Cerebellar nuclear complex (tissue), 1 donor: Measurements from ENCODE around the gene GIT2.
"Not testable (repeated sequence)": the region's sequence is repeated elsewhere in the genome, so short reads cannot be mapped to it uniquely, and the experiment has no call there.

Experiments used
- DNase-seq, 2 experiments: peaks; one replicate each; lab custom pipeline; 2025; lab: John Stamatoyannopoulos, UW

GIT2 gene, protein sequence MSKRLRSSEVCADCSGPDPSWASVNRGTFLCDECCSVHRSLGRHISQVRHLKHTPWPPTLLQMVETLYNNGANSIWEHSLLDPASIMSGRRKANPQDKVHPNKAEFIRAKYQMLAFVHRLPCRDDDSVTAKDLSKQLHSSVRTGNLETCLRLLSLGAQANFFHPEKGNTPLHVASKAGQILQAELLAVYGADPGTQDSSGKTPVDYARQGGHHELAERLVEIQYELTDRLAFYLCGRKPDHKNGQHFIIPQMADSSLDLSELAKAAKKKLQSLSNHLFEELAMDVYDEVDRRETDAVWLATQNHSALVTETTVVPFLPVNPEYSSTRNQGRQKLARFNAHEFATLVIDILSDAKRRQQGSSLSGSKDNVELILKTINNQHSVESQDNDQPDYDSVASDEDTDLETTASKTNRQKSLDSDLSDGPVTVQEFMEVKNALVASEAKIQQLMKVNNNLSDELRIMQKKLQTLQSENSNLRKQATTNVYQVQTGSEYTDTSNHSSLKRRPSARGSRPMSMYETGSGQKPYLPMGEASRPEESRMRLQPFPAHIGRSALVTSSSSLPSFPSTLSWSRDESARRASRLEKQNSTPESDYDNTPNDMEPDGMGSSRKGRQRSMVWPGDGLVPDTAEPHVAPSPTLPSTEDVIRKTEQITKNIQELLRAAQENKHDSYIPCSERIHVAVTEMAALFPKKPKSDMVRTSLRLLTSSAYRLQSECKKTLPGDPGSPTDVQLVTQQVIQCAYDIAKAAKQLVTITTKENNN

DNA sequence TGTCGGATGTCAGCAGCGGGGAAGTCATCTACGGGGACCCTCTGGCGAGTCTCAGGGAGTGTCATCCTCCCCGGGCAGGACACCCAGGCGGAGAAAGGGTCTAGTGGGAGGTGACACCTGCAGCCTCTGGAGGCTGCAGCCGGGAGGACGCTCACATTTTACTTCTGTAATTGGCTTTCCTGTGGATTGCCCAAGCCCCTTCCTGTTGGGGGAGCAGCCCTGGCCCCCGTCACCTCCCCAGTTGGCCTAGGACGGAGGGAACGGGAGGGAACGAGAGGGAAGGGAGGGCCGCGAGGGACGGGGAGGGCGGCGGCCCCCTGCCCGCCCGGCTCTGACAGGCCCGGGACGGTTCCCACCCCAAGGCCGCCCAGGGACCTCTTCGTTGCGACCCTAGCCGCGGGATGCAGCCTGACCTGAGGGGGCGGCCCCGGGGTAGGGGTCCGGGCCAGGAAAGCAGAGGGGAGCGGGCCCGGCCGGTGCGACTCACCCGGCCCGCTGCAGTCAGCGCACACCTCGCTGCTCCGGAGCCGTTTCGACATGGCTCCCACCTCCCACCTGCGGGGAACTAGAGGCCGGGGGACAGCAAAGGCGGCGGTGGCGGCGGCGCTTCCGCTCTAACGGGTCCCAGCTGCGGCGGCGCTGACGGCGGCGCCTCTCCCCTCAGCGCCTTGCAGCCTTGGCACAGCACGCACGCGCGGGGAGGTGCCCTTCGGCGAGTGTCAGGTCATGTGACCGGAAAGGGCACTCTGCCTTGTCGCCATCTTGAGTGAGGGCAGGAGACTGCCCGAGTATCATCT is at the start of gene GIT2:
TSS of gene GIT2 (minus strand) at position 683 of the 797 bp plus-strand sequence. CDS start at position 539, 144 bp downstream.
- DNase-seq, result peak; percentile 36 to 76

DNA sequence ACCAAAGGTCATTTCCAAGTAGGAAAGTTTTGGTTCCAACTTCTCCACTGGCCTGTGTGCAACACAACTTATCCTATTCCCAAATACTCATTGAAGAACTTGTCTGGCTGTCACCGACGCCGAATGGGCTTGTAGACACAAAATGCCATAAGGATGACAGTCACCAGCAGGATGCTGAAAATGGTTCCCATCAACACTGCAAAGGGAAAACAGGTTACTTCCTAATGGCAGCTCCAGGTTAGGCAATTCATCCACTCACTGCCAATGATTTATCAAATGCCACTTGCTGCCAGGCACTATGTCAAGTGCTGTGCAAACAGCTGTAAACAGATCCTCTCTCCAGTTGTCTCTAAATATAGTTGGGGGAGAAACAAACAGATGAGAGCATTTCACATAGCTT is 46.1 kb upstream of the GIT2 start:
- DNase-seq, result no peak

DNA sequence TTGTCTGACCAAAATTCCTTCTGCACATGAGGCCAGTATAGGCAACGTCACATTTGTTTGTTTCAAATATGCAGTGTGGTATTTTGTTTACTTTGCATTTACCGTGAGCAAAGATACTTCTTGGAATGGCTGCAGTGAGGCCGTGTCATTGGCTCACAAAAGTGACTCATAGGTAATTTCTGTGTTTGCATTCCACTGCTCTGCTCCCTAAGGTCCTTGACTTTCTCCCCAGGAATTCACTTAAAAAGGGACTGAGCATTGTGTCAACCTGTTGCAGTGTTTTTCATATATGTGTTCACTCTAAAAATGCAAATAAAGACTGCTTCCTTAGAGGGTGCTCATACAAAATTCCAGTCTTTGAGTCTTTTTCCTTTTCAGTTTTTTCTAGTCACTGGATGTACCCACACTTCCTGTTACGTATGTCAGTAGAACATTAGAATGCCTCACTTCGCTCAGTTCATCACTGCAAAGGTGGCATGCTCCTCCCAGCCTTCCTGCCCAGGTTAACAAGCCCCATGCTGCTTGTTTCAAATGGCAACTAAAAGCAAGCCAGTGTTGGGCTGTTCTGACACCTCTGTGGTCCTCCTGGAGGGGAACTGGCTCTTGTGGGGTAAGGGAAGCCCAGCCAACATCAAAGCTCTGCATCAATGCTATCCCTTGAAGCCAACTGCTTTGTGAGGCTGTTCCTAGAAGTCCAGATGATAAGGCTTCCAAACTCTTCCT is 43.1 kb upstream of the GIT2 start:
- DNase-seq, result no peak

DNA sequence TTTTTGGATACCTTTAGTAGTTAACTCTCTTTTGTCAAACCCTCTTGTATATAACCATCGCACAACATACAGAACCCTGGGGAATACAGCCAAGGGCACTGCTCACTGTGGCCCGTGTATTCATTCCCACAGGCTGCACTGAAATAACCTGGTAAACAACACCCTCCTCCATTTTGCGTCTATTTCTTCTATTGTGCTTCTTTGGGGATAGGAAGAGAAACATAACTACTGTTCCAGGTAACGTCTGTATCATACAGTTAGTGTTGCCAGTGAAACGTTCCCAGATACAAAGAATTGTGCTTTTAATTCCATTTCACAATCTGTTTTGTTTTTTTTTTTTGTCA is 42.5 kb upstream of the GIT2 start:
- no peak for DNase-seq

DNA sequence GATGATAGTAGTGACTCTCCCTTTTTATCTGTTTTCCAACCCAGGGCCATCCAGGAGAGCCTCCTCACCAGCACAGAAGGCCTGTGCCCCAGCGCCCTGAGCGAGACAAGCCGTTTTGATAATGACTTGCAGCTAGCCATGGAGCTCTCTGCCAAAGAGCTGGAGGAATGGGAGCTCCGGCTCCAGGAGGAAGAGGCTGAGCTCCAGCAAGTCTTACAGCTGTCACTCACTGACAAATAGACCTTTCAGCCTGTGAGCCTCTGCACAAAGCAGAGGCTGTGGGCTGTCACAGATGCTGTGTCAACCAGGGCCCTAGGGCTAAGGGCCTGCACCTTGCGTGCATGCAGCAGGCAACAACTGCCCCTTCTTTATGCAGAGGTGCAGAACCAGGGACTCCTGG is 41.1 kb upstream of the GIT2 start:
- no peak for DNase-seq

DNA sequence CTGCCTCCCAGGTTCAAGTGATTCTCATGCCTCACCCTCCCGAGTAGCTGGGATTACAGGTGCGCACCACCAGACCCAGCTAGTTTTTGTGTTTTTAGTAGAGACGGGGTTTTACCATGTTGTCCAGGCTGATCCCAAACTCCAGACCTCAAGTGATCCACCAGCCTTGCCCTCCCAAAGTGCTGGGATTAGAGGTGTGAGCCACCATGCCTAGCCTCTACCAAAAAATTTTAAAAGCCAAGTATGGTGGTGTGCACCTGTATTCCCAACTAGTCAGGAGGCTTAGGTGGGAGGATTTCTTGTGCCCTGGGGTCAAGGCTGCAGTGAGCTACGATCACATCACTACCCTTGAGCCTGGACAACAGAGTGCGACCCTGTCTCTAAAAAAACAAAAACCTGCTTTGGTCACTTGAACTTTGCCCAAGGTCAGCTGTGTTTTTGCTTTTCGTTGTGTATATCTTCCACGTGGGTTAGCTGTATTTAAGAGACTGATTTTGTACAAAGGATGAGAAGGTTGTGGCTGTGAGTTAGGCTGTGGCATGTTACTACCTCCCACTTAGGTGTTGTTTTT is 39.5 kb upstream of the GIT2 start:
- no peak for DNase-seq

DNA sequence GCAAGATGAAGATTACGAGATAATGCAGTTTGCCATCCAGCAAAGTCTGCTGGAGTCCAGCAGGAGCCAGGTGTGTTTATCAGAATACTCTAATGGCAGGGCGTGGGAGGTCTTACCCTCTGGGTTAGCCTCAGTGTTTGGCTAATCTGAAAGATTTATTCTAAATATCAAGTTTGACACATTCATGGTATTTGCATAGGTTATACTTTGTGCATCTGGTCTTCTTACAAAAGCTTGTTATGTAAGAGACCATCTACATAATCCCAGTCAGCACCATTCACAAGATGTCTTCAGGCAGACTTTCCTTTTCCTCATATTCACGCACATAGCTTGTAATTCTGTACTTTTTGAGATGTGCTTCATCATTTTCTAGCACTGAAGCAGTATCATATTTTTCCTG is 37.7 kb upstream of the GIT2 start:
- DNase-seq, result no peak

DNA sequence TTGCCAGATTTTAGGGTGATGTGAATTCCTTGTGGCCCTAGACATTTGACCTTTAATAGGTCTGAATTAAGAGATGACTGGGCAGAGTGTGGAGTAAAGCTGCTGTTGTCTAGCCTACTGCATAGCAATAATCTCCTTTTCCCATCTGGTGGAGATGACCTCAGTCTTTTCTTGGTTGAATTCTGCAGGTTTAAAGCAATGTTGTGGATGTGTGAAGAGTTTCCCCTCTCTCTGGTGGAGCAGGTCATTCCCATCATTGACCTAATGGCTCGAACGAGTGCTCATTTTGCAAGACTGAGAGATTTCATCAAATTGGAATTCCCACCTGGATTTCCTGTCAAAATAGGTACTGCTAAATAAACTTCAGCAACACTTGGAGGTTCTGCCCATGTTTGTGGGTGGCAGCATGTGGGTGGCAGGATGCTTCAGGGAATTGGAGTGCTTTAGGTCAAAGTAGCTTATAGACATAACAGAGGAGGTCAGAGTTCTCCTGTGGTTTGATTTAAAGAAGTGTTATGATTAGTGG is 33.2 kb upstream of the GIT2 start:
- no peak for DNase-seq

DNA sequence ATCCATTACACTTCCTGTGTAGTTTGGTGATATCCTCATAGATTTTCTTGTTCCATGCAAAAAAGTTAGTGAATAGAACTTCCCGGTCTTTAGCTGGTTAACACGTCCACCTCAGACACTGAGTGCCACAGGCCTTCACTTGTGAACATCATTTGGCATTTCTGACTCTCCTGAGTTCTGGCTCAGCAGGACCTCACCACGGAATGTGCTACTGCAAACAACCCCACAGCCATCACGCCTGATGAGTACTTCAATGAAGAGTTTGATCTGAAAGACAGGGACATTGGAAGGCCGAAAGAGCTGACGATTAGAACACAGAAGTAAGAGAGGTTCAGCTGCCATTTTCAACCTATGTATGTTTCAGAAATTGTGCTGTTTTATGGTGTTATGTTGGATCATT is 32.2 kb upstream of the GIT2 start:
- DNase-seq, result no peak

DNA sequence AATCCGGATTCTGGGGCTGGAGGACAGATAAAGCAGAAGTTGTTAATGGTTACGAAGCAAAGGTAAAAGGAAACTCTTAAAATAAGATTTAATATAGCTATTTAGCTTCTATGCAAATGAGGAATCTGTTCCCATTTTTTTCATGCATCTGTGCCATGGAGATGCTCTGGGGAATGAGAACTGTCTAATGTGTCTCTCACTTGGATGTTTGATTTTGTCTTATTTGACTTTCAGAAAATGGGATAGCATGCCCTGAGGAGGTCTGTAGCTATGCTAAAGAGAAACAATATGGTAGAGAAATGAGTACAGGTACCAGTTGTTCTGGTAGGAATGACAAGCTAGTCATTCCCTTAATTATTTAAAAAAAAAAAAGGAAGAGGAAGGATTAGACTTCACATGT is 27.9 kb upstream of the GIT2 start:
- DNase-seq, result no peak

DNA sequence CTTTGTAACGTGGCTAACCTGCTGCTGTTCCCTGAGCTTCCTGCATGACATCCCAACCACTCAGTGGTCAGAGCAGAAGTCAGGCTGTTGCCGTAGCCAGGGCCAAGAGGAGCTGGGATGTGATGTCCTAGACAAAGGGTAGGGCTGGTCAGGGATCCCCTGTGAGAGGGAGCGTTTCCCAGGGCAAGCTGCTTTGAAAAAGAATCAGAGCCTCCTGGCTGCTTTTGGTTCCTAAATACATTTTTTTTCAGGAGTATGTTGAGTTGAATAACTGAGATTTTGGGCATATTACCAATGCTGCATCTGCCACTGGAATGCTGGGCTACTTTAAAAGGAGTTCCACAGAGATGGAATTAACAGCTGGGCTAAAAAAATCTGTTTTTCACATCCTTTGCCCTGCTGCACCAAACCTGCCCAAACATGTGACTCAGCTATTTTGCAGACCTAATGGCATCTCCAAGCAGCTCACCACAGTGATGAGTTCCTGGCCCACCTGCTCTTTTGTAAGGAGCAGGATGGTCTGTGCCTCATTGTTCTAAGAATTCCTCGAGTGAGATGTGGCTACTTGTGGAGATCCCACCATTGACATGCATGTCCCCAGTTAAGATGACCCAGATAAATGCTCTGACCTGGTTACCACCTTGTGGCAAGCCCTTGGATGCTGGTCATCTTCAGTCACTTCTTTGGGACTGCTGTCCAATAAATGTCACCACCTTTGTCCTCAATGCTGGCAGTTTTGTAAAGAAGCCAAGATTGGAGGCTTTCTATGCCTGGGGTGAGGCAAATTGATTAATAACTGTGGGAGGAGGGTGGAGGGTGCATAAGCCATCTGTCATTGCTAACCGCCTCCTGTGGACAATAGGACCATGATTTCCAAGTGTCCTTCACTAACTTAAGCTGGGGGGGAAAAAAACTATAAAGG is 27.2 kb upstream of the GIT2 start:
- DNase-seq, result no peak

DNA sequence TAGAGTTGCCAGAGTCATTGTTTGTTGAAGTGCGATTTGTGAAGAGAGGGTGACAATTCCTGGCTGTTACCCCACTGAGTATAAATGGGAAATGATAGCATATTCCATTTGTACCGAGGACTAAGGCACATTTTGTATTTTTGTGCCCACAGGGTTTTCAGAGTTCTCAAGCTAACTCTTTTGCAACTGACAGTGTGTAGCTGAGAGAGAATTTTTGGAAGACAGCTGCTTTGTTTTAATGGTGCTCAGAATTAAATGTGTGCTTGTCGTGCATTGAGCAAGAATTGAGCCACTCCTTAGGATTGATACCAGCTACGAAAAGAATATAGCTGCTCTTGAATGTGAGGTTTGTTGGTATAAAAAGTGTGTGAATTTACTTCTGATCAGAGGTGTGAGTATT is 24.8 kb upstream of the GIT2 start:
- DNase-seq, result no peak

DNA sequence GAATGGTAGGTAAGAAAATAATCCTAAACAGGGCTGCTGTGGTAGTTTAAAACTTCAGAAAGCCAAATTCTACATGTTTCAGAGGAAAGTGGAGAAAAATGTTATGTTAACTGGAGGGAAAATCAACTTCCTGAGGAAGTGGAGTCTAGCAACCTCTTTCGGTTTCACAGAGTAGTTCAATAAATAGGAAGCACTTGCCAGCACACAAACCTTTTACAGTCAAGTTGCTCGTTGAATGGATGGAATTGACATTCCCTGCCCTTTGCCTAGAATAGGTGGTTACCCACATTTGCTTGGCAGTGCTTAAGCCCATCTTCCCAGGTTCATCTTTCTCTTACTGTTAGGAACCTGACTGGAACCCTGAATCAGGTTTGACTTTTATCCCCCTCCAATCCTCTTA is 19.0 kb upstream of the GIT2 start:
- no peak for DNase-seq

DNA sequence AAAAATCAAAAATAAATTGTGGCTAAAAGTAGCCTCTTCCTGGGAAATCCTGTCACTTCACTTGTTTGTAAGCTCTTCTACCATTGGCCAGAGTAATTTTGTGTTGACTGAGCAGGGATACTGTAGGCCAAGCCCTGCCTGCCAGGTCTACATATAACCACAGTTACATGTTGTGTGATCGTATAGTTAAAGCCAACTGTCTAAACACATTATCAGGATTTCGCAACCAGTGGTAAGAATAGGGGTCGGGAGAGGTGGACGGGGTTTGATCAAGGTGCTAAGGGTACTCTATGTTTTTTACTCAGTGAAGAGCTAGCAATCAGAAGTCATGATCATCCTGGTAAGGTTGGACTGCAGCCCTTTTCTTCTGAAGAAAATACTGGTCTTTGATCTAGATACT is 16.5 kb upstream of the GIT2 start:
- DNase-seq, result no peak

DNA sequence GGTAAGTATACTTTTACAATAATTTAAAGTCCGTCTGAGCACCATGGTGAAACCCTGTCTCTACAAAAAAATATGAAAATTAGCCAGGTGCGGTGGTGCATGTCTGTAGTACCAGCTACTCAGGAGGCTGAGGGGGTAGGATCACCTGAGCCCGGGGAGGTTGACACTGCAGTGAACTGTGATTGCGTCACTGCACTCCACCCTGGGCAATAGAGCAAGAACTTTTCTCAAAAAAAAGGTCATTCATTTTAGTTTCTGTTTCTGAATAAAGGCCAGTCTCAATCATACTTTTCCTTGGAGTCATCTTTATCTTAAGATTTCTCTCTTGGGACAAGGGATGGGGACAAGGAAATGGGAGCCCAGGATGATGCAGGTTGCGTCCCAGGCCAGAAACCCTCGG is 16.0 kb upstream of the GIT2 start:
- DNase-seq, result no peak

DNA sequence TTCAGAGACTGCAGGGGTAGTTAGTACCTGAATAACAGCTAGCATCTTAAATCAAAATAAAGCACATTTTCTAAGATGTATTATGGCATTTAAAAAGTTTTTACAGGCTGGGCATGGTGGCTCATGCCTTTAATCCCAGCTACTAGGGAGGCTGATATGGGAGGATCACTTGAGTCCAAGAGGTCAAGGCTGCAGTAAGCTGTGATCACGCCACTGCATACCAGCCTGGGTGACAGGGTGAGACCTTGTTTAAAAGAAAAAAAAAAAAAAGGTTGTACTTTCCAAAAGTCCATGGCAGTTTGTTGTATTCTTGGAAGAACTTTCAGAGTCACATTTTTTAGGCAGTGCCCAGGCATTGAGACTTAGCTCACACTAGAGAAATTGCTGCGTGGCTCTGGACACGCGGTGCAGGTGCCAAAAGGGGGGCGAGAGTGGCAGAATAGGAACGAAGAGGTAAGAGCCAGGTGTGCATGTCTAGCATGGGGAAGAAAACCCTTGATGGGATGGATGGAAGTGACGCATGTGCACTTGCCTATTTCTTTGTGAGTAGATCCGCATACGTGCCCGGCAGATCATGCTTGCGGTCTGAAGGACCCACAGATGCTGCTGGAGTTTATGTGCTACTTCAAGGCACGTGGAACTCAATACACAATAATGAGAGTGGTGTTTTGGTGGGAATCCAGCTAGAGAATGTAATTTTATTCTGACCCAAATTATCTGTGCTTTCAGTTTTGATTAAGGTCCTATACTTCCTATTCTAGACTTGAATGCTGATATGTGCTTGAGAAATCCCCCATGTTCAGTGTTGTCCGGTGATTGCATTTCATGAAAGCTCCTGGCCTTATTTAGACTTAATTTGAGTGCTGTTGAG is 14.9 kb upstream of the GIT2 start:
- DNase-seq, result no peak

DNA sequence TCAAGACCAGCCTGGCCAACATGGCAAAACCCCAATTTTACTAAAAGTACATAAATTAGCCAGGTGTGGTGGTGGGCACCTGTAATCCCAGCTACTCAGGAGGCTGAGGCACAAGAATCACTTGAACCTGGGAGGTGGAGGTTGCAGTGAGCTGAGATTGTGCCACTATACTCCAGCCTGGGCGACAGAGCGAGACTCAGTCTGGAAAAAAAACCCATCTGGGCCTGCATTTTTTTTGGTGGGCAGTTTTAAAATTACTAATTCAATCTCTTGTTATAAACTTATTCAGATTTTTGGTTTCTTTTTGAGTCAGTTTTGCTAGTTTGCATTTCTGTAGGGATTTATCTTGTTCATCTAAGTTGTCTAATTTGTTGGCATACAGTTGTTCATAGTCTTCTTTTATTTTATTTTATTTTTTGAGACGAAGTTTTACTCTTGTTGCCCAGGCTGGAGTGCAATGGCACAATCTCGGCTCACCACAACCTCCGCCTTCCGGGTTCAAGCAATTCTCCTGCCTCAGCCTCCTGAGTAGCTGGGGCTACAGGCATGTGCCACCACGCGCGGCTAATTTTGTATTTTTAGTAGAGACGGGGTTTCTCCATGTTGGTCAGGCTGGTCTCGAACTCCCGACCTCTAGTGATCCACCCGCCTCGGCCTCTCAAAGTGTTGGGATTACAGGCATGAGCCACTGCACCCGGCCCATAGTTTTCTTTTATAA is 12.7 kb upstream of the GIT2 start:
- not testable (repeated sequence) for DNase-seq

DNA sequence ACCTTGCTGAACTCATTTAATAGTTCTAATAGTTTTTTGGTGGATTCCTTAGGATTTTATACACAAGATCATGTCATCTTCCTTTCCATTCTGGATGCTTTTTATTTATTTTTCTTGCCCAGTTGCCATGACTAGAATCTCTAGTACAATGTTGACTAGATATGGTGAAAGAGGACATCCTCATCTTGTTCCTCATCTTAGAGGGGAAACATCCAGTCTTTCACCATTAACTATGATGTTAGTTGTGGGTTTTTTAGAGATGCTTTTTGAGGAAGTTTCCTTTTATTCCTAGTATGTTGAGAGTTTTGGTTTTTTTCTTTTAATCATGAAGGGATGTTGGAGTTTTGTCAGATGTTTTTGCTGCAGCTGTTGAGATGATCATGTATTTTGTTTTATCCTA is 11.7 kb upstream of the GIT2 start:
- DNase-seq, result no peak

DNA sequence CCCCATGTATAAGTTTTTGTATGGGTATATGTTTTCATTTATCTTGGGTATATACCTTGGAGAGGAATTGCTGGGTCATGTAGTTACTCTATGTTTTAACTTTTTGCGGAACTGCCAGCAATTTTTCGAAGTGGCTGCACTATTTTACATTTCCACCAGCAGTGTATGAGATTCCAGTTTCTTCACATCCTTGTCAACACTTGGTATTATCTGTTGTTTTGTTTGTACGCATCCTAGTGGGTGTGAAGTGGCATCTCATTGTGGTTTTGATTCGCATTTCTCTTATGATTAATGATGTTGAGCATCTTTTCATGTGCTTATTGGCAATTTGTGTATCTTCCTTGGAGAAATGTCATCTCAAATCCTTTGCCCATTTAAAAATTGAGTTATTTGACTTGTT is 9.9 kb upstream of the GIT2 start:
- no peak for DNase-seq
